ENCODE measurements around the gene PSAPL1. TPM values are rescaled to one million over a fixed set of nuclear protein-coding genes. Genes with fewer than 3 reads are reported as not detected.

The PSAPL1 gene
- polyA plus RNA-seq, 1 of the 3 experiments (the other 2 are of a cell fraction): 0.03 TPM

DNA sequence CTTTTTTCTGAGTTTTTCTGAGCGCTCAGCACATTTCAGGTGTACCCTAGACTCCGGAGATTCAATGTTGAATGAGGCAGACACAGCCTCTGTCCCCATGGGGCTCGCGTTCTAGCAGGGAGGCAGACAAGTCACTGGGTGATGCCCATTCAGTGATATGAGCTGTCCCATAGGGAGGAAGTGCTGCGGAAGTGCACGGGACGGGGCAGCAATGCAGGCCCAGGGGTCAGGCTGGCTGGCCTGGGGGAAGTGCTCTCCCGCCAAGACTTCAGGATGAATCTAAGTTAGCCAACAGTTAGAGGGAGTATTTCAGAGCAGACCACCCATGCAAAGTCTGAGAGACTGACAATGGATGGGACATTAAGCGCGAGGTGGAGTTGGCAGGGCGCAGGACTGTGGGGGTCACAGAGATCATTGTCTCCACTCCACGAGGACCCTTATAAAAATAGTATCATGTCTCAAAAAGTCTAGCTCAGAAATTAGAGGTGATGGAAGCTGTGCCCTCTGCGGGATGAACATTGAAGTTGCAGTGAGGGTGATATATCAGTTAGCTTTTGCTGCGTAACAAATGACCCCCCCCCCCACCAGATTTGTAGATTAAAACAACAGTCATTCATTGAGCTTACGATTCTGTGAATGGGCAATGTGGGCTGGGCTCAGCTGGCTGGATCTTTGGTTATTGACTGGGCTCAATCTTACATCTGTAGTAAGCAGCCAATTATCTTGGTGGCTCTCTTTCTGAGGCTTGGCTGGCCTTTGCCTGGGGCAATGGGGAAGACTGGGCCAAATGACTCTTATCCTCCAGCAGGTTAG, 16.4 kb downstream of the PSAPL1 start:
- ChIA-PET CTCF (no interaction called here), POLR2A (no interaction called here)
- Histone ChIP-seq H3K79me2 (ENCODE audit: insufficient read depth) (no peaks in the 10 kb centered on the region), H4K20me1 (ENCODE audit: insufficient read depth) (no peaks in the 10 kb centered on the region), H2AFZ (ENCODE audit: low read depth) (no peak overlapping the region), H3K27me3 (ENCODE audit: insufficient read depth) (no peaks in the 10 kb centered on the region), H3K4me1 (ENCODE audit: control insufficient read depth in 1 of 2, insufficient read depth in 2 of 2, low read depth in 1 of 2, low read length in 1 of 2) (no peaks in the 10 kb centered on the region; a peak in 1 of 4 replicates), H3F3A (replicated peaks; ENCODE audit: insufficient read depth) (no peaks in the 10 kb centered on the region), H3K9me2 (no peaks in the 10 kb centered on the region), H3K4me3 (ENCODE audit: low read depth in 2 of 2, low read length in 1 of 2) (no peak overlapping the region), H3K36me3 (replicated peaks in 1 of 2; ENCODE audit: control insufficient read depth in 1 of 2, insufficient read depth in 2 of 2, low read length in 1 of 2) (no peaks in the 10 kb centered on the region), H3K9me3 (no peaks in the 10 kb centered on the region), H3K4me2 (no peak overlapping the region), H3K27ac (ENCODE audit: low read depth in 2 of 2, low read length in 1 of 2) (no peak overlapping the region), H3K9ac (no peak overlapping the region)
- DNase-seq: peak; percentile 3
- WGBS (ENCODE audit: low lambda C conversion rate): 73% methylated on average over 13 of the region's 15 CpGs
- TF ChIP-seq, protein P1, sequence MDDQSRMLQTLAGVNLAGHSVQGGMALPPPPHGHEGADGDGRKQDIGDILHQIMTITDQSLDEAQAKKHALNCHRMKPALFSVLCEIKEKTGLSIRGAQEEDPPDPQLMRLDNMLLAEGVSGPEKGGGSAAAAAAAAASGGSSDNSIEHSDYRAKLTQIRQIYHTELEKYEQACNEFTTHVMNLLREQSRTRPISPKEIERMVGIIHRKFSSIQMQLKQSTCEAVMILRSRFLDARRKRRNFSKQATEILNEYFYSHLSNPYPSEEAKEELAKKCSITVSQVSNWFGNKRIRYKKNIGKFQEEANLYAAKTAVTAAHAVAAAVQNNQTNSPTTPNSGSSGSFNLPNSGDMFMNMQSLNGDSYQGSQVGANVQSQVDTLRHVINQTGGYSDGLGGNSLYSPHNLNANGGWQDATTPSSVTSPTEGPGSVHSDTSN (IDR thresholded peaks at IDR 0.05): no peak
- TF ChIP-seq TEAD4 (IDR thresholded peaks at IDR 0.05; ENCODE audit: borderline replicate concordance, insufficient read depth): no peak
- no peak for TF ChIP-seq FOXJ3 (CRISPR knock-in tag; IDR thresholded peaks at IDR 0.05)
- no peak for TF ChIP-seq RXRA (IDR thresholded peaks at IDR 0.05; ENCODE audit: borderline replicate concordance, low read depth)
- TF ChIP-seq, protein P2, sequence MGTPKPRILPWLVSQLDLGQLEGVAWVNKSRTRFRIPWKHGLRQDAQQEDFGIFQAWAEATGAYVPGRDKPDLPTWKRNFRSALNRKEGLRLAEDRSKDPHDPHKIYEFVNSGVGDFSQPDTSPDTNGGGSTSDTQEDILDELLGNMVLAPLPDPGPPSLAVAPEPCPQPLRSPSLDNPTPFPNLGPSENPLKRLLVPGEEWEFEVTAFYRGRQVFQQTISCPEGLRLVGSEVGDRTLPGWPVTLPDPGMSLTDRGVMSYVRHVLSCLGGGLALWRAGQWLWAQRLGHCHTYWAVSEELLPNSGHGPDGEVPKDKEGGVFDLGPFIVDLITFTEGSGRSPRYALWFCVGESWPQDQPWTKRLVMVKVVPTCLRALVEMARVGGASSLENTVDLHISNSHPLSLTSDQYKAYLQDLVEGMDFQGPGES (IDR thresholded peaks at IDR 0.05; ENCODE audit: low read depth, low read length): no peak
- TF ChIP-seq JUND (IDR thresholded peaks at IDR 0.05): no peak
- no peak for TF ChIP-seq MEF2A (IDR thresholded peaks at IDR 0.05; ENCODE audit: borderline replicate concordance, low read depth)
- TF ChIP-seq ELF1 (IDR thresholded peaks at IDR 0.05): no peak

DNA sequence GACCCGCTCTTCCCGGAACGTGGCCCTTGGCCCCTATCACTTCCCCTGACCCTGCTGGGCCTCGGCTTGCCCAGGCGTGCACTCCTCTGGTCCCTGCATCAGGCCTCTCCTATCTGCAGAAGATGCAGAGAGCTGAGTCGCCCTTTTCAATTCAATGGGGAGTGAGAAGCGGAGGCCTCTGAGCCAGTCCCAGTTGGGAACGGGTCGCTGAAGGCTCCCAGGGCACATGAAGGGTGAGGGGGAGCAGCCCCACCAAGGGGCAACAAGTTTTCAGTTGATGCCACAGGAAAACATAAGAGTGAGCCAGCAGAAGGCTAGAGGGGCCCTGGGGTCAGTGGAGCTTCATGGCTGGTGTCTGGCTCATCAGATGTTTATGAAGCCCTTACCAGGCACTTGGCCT, 17.1 kb downstream of the PSAPL1 start:
- TF ChIP-seq, protein P3, sequence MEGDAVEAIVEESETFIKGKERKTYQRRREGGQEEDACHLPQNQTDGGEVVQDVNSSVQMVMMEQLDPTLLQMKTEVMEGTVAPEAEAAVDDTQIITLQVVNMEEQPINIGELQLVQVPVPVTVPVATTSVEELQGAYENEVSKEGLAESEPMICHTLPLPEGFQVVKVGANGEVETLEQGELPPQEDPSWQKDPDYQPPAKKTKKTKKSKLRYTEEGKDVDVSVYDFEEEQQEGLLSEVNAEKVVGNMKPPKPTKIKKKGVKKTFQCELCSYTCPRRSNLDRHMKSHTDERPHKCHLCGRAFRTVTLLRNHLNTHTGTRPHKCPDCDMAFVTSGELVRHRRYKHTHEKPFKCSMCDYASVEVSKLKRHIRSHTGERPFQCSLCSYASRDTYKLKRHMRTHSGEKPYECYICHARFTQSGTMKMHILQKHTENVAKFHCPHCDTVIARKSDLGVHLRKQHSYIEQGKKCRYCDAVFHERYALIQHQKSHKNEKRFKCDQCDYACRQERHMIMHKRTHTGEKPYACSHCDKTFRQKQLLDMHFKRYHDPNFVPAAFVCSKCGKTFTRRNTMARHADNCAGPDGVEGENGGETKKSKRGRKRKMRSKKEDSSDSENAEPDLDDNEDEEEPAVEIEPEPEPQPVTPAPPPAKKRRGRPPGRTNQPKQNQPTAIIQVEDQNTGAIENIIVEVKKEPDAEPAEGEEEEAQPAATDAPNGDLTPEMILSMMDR (IDR thresholded peaks at IDR 0.05): no peak
- TF ChIP-seq RCOR1 (IDR thresholded peaks at IDR 0.05; ENCODE audit: low read length) (no peak), GABPA (IDR thresholded peaks at IDR 0.05; ENCODE audit: low read depth) (no peak), CHD2 (IDR thresholded peaks at IDR 0.05; ENCODE audit: low read length, partially characterized antibody) (no peak), ELF1 (IDR thresholded peaks at IDR 0.05) (no peak), GATA2 (CRISPR knock-in tag; IDR thresholded peaks at IDR 0.05) (no peak), FOXM1 (IDR thresholded peaks at IDR 0.05; ENCODE audit: low read depth) (no peak), SIN3A (IDR thresholded peaks at IDR 0.05; ENCODE audit: borderline replicate concordance, low read depth, low read length) (no peak)
- TF ChIP-seq, protein P1 (IDR thresholded peaks at IDR 0.05): no peak
- TF ChIP-seq, protein P2 (IDR thresholded peaks at IDR 0.05; ENCODE audit: low read depth, low read length): no peak
- TF ChIP-seq, protein P4, sequence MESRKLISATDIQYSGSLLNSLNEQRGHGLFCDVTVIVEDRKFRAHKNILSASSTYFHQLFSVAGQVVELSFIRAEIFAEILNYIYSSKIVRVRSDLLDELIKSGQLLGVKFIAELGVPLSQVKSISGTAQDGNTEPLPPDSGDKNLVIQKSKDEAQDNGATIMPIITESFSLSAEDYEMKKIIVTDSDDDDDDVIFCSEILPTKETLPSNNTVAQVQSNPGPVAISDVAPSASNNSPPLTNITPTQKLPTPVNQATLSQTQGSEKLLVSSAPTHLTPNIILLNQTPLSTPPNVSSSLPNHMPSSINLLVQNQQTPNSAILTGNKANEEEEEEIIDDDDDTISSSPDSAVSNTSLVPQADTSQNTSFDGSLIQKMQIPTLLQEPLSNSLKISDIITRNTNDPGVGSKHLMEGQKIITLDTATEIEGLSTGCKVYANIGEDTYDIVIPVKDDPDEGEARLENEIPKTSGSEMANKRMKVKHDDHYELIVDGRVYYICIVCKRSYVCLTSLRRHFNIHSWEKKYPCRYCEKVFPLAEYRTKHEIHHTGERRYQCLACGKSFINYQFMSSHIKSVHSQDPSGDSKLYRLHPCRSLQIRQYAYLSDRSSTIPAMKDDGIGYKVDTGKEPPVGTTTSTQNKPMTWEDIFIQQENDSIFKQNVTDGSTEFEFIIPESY (IDR thresholded peaks at IDR 0.05; ENCODE audit: borderline replicate concordance, low read depth): no peak
- TF ChIP-seq, protein P5, sequence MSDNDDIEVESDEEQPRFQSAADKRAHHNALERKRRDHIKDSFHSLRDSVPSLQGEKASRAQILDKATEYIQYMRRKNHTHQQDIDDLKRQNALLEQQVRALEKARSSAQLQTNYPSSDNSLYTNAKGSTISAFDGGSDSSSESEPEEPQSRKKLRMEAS (IDR thresholded peaks at IDR 0.05; ENCODE audit: low read depth): no peak

More for the DNA sequence above, 17.1 kb downstream of the PSAPL1 start:
- ChIA-PET CTCF (interaction anchor here (0.6 kb wide), 1 partner anchor 121 kb away, joined by 3 read pairs; no protein-coding TSS in a partner anchor), POLR2A (no interaction called here)
- WGBS (ENCODE audit: low lambda C conversion rate): 77% methylated on average over 8 of the region's 9 CpGs
- no peaks in the 10 kb centered on the region for H3K79me2 ChIP-seq (ENCODE audit: insufficient read depth)
- H2AFZ ChIP-seq (ENCODE audit: low read depth): no peak overlapping the region
- H3K9me2 ChIP-seq: no peaks in the 10 kb centered on the region
- no peaks in the 10 kb centered on the region for H3K36me3 ChIP-seq (replicated peaks in 1 of 2; ENCODE audit: control insufficient read depth in 1 of 2, insufficient read depth in 2 of 2, low read length in 1 of 2)
- no peaks in the 10 kb centered on the region for H4K20me1 ChIP-seq (ENCODE audit: insufficient read depth)
- H3K4me3 ChIP-seq (ENCODE audit: low read depth in 2 of 2, low read length in 1 of 2): no peak overlapping the region
- H3K27ac ChIP-seq (ENCODE audit: low read depth in 2 of 2, low read length in 1 of 2): no peak overlapping the region
- H3K9me3 ChIP-seq: no peaks in the 10 kb centered on the region
- no peak overlapping the region for H3K9ac ChIP-seq
- H3K4me1 ChIP-seq (ENCODE audit: control insufficient read depth in 1 of 2, insufficient read depth in 2 of 2, low read depth in 1 of 2, low read length in 1 of 2): peaks cover 0 to 2% of the 10 kb centered on the region in 2 experiments; a peak in 1 of 4 replicates
- H3K27me3 ChIP-seq (ENCODE audit: insufficient read depth): no peaks in the 10 kb centered on the region
- peak; percentile 4 for DNase-seq
- no peaks in the 10 kb centered on the region for H3F3A ChIP-seq (replicated peaks; ENCODE audit: insufficient read depth)
- no peak overlapping the region for H3K4me2 ChIP-seq
